ENCODE data around the gene RNF103. TPM values are rescaled to one million over a fixed set of nuclear protein-coding genes. Genes with fewer than 3 reads are reported as not detected.

The RNF103 gene
- total RNA-seq, 1 donor from 2014 or later, result 25.2 TPM

GRCh38 chr2:86646329-86646728 lies 22.7 kb upstream of the RNF103 start:
- Mint-ChIP-seq H3K9me3 (ENCODE audit: unreplicated experiment) (no peaks in the 10 kb centered on the region), H3K4me1 (ENCODE audit: low read depth, unreplicated experiment) (no peaks in the 10 kb centered on the region), H3K4me3 (ENCODE audit: unreplicated experiment) (no peak overlapping the region), H3K27ac (ENCODE audit: unreplicated experiment) (no peak overlapping the region), H3K27me3 (ENCODE audit: unreplicated experiment) (no peaks in the 10 kb centered on the region), H3K36me3 (ENCODE audit: unreplicated experiment) (no peaks in the 10 kb centered on the region)
- DNase-seq, result no peak
- TF ChIP-seq, protein P1, sequence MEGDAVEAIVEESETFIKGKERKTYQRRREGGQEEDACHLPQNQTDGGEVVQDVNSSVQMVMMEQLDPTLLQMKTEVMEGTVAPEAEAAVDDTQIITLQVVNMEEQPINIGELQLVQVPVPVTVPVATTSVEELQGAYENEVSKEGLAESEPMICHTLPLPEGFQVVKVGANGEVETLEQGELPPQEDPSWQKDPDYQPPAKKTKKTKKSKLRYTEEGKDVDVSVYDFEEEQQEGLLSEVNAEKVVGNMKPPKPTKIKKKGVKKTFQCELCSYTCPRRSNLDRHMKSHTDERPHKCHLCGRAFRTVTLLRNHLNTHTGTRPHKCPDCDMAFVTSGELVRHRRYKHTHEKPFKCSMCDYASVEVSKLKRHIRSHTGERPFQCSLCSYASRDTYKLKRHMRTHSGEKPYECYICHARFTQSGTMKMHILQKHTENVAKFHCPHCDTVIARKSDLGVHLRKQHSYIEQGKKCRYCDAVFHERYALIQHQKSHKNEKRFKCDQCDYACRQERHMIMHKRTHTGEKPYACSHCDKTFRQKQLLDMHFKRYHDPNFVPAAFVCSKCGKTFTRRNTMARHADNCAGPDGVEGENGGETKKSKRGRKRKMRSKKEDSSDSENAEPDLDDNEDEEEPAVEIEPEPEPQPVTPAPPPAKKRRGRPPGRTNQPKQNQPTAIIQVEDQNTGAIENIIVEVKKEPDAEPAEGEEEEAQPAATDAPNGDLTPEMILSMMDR (IDR thresholded peaks at IDR 0.05; ENCODE audit: partially characterized antibody, unreplicated experiment), result no peak

- peaks cover 2% of the 10 kb centered on the region for H3K9me3 Mint-ChIP-seq (ENCODE audit: unreplicated experiment)
- H3K4me1 Mint-ChIP-seq (ENCODE audit: low read depth, unreplicated experiment), result no peaks in the 10 kb centered on the region
- TF ChIP-seq, protein P1 (IDR thresholded peaks at IDR 0.05; ENCODE audit: partially characterized antibody, unreplicated experiment), result no peak
- no peaks in the 10 kb centered on the region for H3K27me3 Mint-ChIP-seq (ENCODE audit: unreplicated experiment)
- H3K4me3 Mint-ChIP-seq (ENCODE audit: unreplicated experiment), result no peak overlapping the region
- no peak overlapping the region for H3K27ac Mint-ChIP-seq (ENCODE audit: unreplicated experiment)
- peaks cover 3% of the 10 kb centered on the region for H3K36me3 Mint-ChIP-seq (ENCODE audit: unreplicated experiment)
- no peak for DNase-seq
Measured at GRCh38 chr2:86645752-86646151, 22.1 kb upstream of the RNF103 start.

- H3K27me3 Mint-ChIP-seq (ENCODE audit: unreplicated experiment), result no peaks in the 10 kb centered on the region
- TF ChIP-seq, protein P1 (IDR thresholded peaks at IDR 0.05; ENCODE audit: partially characterized antibody, unreplicated experiment), result no peak
- H3K9me3 Mint-ChIP-seq (ENCODE audit: unreplicated experiment), result peaks cover 2% of the 10 kb centered on the region
- DNase-seq, result no peak
- no peak overlapping the region for H3K4me3 Mint-ChIP-seq (ENCODE audit: unreplicated experiment)
- H3K36me3 Mint-ChIP-seq (ENCODE audit: unreplicated experiment), result peaks cover 5% of the 10 kb centered on the region
- no peaks in the 10 kb centered on the region for H3K4me1 Mint-ChIP-seq (ENCODE audit: low read depth, unreplicated experiment)
- no peak overlapping the region for H3K27ac Mint-ChIP-seq (ENCODE audit: unreplicated experiment)
Measured at GRCh38 chr2:86638712-86639111, 15.0 kb upstream of the RNF103 start.

- TF ChIP-seq, protein P1 (IDR thresholded peaks at IDR 0.05; ENCODE audit: partially characterized antibody, unreplicated experiment), result no peak
- peaks cover 5% of the 10 kb centered on the region for H3K36me3 Mint-ChIP-seq (ENCODE audit: unreplicated experiment)
- H3K4me1 Mint-ChIP-seq (ENCODE audit: low read depth, unreplicated experiment), result no peaks in the 10 kb centered on the region
- H3K9me3 Mint-ChIP-seq (ENCODE audit: unreplicated experiment), result peaks cover 2% of the 10 kb centered on the region
- DNase-seq, result no peak
- H3K27ac Mint-ChIP-seq (ENCODE audit: unreplicated experiment), result no peak overlapping the region
- no peak overlapping the region for H3K4me3 Mint-ChIP-seq (ENCODE audit: unreplicated experiment)
- no peaks in the 10 kb centered on the region for H3K27me3 Mint-ChIP-seq (ENCODE audit: unreplicated experiment)
Measured at GRCh38 chr2:86636842-86637241, 13.2 kb upstream of the RNF103 start.

DNA sequence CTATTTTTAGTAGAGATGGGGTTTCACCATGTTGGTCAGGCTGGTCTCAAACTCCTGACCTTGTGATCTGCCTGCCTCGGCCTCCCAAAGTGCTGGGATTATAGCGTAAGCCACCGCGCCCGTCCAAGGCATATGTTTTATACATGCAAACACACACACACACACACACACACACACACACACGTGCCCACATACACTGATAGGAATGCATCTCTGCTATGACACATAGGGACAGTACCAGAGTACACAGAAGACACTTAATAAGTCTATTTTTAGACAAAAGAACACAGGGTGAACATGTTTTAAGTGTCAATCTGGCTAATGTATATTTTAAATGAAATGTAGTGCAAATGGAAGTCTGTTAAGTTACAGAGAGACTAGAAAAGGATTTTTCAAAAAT lies 10.7 kb upstream of the RNF103 start:
- Mint-ChIP-seq H3K36me3 (ENCODE audit: unreplicated experiment) (no peaks in the 10 kb centered on the region), H3K27ac (ENCODE audit: unreplicated experiment) (no peak overlapping the region), H3K9me3 (ENCODE audit: unreplicated experiment) (no peaks in the 10 kb centered on the region), H3K27me3 (ENCODE audit: unreplicated experiment) (no peaks in the 10 kb centered on the region), H3K4me1 (ENCODE audit: low read depth, unreplicated experiment) (no peaks in the 10 kb centered on the region), H3K4me3 (ENCODE audit: unreplicated experiment) (no peak overlapping the region)
- no peak for DNase-seq
- TF ChIP-seq, protein P1 (IDR thresholded peaks at IDR 0.05; ENCODE audit: partially characterized antibody, unreplicated experiment), result no peak

All from glutamatergic neuron (in vitro differentiated cells).